Measurements from ENCODE around the gene TES.

- TF ChIP-seq POLR2AphosphoS5 (IDR thresholded peaks at IDR 0.05; ENCODE audit: low read depth) (no peak), GABPA (IDR thresholded peaks at IDR 0.05; ENCODE audit: low read depth) (no peak), SPI1 (IDR thresholded peaks at IDR 0.05; ENCODE audit: borderline replicate concordance, low read depth) (no peak)
These were observed 63.1 kb downstream of the TES start for GRCh38 chr7:116273283-116273917.
